ENCODE data around the gene LEMD2.

GRCh38 chr6:33779290-33779689 lies 9.6 kb downstream of the LEMD2 start:
- TF ChIP-seq CTCF (IDR thresholded peaks at IDR 0.05) = no peak
- TF ChIP-seq POLR2A (IDR thresholded peaks at IDR 0.05) = no peak
